GM21825 (cell line): ENCODE data around the gene SSX3.
"Not testable (repeated sequence)": the region's sequence is repeated elsewhere in the genome, so short reads cannot be mapped to it uniquely, and the experiment has no call there.

Experiments
- ATAC-seq: cut with Tn5 transposase; IDR thresholded peaks from one replicate; pipeline ENCODE4 v1.9.1; 2021; ENCODE audit warnings: mild to moderate bottlenecking, moderate library complexity; ENCODE audit not compliant: unreplicated experiment

SSX3 gene

GRCh38 chrX:48356315-48357094, at the start of gene SSX3:
Gene SSX3, minus strand, starts transcription at chrX:48356703. Its CDS starts 1,454 bp downstream, at chrX:48355249.
- ATAC-seq: not testable (repeated sequence)

- not testable (repeated sequence) for ATAC-seq
These were observed 41.3 kb upstream of the SSX3 start for GRCh38 chrX:48397825-48398224.

DNA sequence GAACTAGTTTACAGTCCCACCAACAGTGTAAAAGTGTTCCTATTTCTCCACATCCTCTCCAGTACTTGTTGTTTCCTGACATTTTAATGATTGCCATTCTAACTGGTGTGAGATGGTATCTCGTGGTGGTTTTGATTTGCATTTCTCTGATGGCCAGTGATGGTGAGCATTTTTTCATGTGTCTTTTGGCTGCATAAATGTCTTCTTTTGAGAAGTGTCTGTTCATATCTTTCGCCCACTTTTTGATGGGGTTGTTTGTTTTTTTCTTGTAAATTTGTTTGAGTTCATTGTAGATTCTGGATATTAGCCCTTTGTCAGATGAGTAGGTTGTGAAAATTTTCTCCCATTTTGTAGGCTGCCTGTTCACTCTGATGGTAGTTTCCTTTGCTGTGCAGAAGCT, 40.4 kb upstream of the SSX3 start:
- ATAC-seq: not testable (repeated sequence)

GRCh38 chrX:48383239-48383638, 26.7 kb upstream of the SSX3 start, which contains the start of gene SSX4:
Gene SSX4, plus strand, starts transcription at chrX:48383539. Its CDS starts 515 bp downstream, at chrX:48384054.
- ATAC-seq: not testable (repeated sequence)

DNA sequence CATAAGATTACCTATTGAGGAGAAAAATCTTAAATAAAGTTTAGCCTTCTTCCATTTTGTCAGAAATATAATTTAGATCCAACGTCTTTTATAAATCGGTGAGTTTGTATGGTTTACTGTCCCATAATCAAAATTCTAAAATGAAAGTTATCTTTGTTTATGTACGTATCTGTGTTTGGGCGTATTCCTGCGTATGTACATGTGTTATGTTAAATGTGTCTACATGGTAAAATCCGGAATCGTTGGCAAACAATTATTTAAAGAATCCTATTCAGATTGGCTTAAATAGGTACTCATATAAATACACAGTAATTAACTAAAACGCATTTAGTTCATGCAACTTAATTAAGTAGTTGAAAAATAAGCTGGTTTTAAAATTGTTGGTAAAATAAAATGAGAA, 13.9 kb upstream of the SSX3 start:
- ATAC-seq: not testable (repeated sequence)

GRCh38 chrX:48367717-48368408, 11.4 kb upstream of the SSX3 start:
- ATAC-seq: not testable (repeated sequence)

GRCh38 chrX:48359281-48359680, 2.8 kb upstream of the SSX3 start:
- not testable (repeated sequence) for ATAC-seq

- no peak for ATAC-seq
These were observed 1.2 kb upstream of the SSX3 start for GRCh38 chrX:48357681-48358080.

- not testable (repeated sequence) for ATAC-seq
These were observed 10.4 kb downstream of the SSX3 start for GRCh38 chrX:48346059-48346458.

DNA sequence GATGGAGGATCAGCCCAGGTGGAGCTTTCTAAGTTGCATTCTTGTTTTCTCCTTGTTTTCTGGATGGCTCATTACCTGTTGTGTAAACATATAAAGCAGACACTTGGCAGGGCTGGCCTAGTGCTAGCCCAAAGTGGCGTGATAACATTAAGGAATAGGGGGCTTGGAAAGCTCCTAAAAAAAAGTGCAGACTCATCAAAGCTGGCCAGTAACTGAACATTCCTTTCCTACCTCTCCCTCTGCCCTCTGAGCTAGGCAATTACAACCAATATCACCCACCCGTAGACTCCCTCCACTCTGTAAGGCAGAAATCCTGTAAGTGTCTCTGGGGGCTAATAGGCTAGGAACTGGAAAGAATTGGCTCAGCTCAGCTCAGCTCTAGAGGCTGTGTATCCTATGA, 42.5 kb downstream of the SSX3 start:
- ATAC-seq: not testable (repeated sequence)

- ATAC-seq: no peak
These were observed 50.3 kb downstream of the SSX3 start for GRCh38 chrX:48306175-48306574.
